HG03060 (cell line): Measurements from ENCODE around the gene RAB43.

ENCODE experiments used
- ATAC-seq: cut with Tn5 transposase; IDR thresholded peaks from one replicate; pipeline ENCODE4 v1.9.1; 2021; ENCODE audit warnings: low read depth, moderate number of reproducible peaks; ENCODE audit not compliant: unreplicated experiment

RAB43 gene

GRCh38 chr3:129040039-129040336 lies 81.6 kb downstream of the RAB43 start:
- ATAC-seq, result no peak

GRCh38 chr3:129039271-129040038 lies 82.1 kb downstream of the RAB43 start:
- no peak for ATAC-seq

- no peak for ATAC-seq
Observed at GRCh38 chr3:129038121-129038855, 83.3 kb downstream of the RAB43 start.
